HG02981 (cell line): Measurements from ENCODE around the gene NECTIN1.

Experiments
- ATAC-seq: cut with Tn5 transposase; IDR thresholded peaks from one replicate; pipeline ENCODE4 v1.9.1; 2021; ENCODE audit warnings: mild to moderate bottlenecking, moderate library complexity; ENCODE audit not compliant: unreplicated experiment

NECTIN1 gene

DNA sequence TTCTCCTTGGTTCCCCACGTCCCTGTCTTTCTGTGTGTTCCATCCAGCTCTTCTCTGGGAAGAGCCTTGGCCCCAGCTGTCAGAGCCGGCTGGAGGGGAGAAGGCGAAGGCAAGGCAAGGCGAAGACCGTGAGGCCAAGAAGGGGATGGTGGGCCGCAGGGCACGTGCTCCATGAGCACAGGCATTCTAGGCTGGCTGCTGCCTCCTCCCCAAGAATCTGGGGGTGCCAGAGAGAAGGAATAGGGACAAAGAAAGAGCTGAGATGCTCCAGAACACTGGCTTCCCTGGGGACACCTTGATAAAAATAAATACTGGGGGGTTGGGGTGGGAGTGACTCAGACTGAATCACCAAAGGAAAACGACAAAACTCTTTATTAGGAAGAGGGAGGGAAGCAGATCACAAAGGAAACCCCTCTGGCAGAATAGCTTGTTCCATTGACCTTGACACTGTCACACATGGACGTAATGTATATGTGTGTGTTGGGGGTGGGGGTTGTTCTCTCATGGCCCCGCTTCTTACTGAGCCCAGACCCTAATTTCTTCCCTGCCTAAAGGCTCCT is 52.5 kb downstream of the NECTIN1 start:
- no peak for ATAC-seq

DNA sequence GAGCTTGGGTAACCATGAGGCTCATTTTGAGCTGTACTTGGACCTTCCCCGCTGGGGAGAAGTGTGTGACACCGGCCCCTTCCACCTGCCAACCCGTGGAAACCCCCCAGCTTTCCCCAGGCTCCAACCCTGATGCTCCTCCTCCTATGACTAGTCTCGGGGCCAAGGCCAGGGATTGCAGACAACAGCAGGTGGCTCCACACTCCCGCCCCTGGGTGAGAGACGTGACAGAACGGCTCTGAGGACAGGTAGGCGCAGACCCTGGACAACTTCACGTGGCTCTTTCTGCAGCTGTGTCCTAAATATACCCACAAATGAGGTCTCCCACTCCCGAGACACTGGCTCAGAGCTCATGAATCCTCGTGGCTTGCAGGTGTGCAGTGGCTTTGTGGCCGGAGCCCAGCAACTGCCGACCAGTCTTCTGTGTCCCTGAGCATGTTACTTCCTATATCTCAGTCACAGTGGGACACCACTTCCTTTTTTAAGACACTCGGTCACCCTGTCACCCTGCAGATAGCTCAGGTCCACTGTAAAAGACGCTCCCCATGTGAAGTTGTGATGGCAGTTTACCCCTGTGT is 55.2 kb downstream of the NECTIN1 start:
- ATAC-seq: peak; percentile 83

DNA sequence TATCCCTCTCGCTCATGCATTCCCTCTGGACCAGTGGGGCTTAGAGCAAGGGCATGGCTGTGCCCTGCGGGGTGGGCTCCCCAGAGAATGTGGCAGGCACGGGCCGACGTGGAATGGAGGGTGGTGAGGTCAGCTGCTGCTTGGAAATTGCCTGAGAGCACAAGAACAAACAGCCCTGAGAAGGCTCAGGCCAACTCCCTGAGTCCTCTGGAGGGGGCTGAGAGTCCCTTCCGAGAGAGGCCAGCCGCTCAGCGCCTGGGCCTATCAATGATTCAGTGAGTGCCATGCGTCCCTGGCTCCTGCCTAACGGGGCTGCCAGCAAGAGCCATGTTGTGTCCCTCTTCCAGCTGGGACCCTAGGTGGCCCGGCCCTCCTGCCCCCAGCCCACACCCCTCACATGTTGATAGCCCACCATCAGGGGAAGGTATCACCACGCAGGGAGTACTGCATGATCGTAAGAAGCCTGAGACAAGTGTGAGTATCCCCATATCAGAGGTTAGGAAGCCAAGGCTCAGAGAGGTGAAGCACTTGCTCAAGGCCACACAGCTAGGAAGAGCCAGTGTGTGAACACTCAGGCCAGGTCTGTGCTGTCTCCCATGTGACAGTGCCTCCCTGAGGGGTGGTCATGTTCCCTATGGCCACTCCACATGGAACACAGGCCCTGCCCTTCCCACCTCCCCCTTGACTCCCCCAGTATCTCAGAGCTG is 55.8 kb downstream of the NECTIN1 start:
- ATAC-seq: no peak

DNA sequence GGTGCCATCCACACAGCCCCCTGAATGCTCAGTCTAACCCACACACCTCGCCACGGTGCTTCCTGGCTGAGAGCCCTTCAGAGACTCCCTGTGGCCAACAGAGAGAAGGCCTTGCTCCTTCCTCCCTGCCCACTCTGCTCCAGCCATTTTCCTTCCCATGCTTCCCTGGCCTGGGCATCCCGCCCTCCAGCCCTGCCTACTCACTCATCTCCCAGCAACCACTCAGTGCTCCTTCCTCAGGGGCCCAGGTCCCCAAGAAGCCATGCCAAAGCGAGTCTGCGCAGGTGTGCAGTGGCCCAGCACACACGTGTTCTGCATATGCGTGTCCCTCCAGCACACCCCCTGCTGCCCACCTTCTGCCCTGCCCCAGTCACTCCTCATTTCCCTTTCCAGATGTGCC is 56.4 kb downstream of the NECTIN1 start:
- no peak for ATAC-seq

DNA sequence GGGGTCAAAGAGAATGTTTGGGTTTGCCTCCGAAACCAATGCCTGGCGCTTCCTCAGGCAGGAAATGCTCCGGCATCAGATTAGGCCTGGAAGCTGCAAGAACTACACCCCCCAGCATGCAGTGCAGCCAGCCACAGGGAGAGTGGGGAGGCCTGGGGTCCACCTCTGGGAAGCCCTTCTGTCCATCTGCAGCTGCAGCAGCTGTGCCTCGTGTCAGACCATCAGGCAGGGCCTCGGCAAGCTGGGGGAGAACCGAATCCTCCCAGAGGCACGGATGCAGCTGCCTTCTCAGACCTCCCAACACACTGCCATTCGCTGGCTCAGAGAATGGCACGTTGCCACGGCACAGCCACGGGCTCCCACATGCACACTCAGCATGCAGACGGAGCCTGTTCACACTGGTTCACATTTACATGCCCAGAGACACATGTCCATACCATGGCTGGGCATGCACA is 57.4 kb downstream of the NECTIN1 start:
- ATAC-seq: no peak

DNA sequence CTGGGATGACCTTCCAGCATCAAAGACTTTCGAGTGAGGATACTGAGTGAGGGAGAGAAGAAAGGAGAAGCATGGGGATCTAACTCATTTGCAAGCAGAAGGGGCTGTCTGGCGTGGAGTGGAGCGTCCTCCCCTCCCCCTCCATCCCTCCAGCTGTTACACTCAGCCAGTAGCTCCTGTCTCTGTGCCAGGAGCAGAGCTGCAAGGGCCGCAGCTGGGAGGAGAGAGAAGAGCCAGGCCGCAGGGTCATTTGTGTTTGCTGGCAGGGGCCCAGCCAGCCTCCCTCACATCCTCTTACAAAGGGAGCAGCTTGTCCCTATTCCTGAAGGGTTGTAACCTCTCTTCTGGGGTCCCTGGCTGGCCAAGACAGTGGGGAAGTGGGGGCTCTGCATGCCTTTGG is 57.9 kb downstream of the NECTIN1 start:
- ATAC-seq: no peak

DNA sequence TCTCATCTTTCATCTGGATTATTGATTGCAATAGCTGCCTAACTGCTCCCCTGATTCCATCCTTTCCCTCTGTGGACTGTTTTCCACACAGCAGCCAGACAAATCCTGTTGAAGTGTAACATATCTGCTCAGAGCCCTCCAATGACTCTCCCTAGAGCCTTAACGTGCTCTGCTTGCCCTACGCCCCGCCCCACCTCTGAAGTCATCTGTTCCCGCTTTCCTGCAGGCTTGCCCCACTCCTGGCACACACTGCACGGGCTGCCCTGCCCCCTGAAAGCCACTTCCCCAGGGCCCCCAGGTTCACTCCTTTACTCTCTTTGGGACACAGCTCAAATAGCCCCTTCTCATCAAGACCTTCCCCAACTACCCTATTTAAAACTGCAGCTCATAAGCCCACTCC is 59.5 kb downstream of the NECTIN1 start:
- no peak for ATAC-seq

DNA sequence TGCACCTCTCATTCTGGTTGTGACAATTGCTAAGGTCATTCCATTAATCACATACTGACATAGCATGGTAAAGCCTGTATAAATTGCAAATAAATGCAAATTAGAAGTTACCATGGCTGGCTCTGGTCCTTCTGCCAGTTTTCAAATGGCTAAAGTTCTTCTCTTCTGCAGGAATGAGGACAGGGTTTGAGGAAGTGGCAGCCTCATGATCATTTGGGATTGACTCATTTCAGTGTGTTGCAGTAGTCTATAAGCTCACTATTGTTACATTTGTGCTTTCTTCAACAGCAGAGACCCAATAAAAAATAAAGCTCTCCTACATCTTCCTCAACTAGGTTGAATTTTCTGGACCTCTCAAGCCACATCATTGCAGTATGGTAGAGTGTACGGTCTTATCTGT is 60.3 kb downstream of the NECTIN1 start:
- no peak for ATAC-seq

DNA sequence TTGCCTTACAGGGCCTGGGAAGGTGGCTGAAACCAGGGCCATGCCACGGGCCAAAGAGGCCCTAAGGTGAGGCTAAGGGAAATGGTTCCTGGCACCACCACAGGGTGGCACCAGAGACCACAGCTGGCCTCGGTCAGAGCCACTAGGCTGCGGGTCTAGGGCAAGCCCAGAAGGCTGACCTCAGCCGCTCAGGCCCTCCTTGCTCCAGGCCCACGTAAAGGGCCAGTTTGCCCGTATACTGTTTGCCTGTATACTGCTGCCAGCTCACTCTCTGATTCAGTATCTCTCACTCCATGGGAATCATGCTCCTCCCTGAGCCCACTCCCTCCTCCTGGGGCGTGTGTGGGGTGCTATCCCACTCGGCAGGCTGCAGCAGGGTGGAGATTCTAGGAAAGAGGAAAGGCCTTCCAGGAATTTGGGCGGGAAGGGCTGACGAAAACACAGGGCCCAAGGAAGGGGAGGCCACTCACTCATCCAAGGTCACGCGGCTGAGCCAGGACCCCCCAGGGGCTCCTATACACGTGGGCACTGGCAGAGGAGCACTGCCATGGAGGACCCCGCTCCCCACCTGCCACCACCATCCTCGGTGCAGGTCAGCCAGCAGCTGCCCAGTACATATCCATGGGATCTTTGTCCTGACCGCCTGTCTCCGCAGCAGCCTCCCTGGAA is 62.4 kb downstream of the NECTIN1 start:
- ATAC-seq: peak; percentile 79

DNA sequence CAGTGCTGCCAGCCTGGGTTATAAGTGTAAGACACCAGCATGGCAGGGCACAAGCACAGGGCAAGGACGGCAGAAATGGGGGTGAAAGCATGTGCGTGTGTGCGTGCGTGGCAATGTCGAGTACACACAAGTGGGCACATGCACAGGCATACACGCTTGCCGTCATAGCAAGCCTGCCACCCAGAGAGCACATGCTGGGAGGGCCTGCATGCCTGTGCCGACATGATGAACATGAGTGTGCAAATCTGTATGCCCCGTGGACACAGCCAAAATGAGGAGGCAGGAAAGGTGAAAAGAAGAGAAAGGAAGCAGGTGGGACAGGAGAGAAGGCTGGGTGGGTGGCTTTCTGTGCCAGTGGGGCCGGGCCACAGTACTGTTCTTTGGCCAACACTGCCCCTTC is 62.9 kb downstream of the NECTIN1 start:
- ATAC-seq: no peak

DNA sequence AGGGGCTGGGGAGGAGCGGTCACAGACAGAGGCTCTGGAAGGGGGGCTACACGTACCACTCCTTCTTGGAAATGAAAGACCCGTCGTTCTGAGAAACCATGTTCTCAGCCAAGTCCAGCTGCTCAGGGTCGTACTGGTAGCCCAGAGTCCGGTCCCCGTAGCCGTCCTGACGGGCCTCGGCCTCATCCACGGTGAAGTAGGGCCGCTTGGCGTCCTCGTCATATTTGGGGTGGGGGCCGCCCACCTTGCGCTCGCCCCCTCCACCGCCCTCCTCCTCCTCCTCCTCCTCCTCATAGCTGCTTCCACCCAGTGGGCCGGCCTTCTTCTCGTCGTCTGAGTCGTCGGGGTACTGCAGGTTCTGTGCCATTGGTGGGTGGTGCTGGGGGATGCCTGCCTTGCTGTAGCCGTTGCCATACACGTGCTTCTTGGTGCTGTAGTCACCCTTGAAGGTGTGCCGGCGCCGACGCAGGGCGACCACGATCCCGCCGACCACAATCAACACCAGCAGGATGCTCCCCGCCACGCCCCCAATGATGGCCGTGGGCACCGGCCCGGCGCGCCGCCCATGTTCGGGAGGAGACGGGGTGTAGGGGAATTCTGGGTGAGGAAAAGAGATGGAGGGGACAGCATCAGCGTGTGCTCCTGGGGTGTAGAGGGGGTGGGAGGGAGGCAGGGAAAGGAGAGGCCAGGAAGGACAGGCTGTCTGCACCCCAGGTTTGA is 64.1 kb downstream of the NECTIN1 start:
- no peak for ATAC-seq

DNA sequence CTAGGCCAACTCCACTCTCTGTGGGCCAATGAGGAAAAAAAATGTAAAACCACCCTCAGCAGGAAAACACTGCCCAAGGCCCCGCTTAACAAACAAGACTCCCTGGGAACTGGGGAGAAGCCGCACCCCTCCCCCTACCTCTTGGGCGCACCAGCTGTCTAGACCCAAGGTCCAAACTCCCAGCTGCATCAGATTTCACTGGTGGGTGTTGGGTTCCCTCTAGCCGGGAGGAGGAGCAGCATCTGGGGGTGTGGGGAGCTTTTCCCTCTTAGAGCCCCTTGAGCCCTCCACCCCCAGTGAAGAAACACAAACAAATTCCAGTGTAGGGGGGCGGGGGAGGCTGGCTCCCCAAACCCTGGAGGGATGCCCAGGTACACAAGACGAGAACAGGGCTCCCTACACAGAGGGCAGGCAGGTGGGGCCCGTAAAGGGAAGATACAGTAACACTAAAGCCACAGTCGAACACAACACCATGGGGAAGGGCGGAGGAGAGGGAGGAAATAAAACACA is 64.9 kb downstream of the NECTIN1 start:
- ATAC-seq: no peak

DNA sequence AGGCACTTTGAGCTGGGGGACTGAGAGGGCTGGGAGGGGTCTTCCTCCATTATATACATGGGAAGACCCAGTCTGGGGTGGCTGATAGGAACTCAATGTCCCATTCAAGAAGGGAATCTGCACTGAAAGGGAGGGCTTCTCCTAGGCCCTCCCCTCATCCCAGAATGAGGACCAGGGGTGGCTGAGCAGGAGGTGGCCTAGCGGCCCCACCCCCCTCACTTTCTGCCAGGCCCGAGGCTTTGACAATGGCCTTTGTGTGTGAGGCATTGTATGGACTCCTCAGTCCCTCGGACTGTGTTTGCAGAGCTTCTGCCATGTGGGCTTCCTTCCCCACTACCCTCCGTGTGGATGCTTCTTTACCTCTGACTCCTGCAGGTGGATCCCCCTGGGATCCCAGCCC is 65.7 kb downstream of the NECTIN1 start:
- ATAC-seq: no peak

DNA sequence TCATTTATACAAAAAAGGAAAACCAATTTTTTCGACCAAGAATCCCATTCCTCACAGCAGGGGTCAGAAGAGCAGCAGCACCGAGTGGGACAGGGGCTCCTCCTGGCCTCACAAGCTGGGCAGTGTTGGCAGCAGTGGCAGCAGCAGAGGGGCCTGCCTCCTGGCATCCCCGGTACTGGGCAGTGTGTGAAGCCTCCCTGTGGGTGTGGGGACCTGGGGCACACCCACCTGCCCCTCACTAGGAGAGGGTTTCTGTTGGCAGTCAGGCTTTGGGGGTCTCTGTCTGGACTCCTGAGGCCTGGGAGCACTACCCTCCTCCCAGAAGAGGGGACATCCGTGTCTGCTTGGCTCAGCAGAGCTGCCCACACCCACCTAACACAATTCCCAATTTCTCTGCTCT is 67.8 kb downstream of the NECTIN1 start:
- no peak for ATAC-seq

DNA sequence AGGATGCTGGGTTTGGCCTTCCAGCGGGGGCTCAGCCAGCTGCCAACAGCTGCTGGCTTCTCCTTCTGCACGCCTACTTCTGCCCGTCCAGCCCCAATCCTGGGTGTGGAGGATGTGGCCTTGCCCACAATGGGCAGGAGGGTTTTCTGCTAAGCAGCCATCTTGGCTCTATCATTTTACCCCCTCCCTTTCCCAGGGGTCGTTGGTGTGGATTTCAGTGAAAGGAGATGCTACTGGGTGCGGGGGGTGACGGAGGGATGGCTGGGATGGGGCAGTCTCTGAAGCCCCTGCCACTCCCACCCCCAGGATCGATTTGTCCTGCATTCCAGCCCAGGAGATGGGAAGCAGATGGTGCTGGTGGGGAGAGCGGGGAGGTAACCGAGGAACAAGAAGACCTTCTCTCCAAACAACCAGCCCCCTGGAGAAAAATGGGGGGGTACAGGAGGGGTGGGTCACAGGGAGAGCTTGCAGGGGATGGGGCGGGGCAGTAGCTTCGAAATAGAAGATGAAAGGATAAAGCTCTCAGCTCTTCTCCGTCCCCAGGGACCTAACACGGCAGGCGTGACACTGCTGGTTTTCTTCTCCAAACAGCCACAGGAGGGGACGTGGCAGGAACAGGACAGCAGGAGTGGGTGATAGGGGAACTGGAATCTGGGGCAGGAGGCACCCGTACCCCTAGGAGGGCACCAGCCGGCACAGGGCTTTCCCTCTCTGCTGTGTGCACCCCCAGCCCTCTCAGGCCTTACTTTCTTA is 68.9 kb downstream of the NECTIN1 start:
- ATAC-seq: no peak

DNA sequence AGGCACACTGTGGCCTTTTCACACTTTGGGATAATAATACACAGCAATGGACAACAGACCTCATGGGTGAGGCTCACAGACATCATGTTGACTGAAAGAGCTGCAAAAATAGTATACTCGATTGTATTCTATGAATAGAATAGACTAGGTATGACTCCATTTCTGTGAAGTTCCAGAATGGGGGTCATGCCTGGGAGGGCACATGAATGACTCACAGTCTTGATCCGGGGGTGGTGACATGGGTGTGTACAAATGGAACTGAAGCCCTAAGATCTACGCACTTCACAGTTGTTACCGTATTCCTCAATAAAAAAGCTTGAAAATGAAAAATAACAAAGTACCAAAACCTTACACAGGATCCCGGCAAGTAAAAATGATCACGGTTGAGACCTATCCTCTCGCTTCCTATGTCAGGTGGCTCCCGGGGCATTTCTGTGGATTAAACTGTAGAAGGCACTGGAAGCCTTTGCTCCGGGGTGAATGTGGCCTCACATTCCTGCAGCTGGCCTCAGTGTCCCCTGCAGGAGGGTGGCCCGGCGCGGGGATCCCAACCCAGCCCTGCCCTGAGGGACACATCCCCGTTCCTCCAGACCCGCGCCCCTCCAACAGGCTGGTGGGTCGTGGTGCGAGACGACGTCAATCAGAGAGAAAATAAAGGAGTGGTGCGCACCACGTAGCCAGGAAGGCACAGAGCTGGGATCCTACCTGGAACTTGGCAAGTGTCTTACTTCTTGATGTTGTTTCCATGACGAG is 75.9 kb downstream of the NECTIN1 start:
- ATAC-seq: no peak

DNA sequence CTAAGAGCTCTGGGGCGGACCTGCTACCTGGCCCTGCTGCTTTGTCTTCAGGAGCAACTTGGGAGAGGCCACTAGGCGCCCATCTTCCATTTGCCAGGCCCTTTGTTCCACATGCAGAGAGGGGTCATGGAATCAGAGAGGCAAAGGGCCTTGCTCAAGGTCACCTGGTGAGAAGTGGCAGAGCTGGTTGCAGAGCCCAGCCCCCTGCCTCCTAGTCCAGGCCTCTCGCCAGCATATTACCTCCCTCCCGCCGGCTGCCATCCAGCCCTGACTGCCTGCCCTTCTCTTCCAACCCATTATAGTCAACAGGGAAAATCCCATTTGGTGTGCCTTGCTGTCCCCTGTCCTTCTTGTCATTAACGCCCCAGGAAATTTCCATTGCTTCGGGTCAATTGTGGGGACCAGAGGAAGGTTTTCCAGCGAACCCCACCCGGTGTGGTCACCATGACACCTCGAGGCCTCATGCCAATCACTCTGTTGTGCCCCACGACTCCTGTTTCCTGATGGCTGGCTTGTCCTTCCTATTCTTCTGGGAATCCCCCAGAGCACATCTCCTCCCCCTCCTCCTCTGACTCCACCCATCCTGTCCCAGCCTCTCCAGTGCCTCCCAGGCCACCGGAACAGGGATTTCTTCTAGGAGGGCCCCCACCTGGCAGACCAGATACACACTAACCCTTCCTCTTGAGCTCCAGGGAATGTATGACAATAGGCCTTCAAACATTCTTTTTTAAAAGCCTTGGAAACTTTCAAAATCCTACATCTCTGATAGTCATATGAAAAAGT is 77.0 kb downstream of the NECTIN1 start:
- no peak for ATAC-seq

DNA sequence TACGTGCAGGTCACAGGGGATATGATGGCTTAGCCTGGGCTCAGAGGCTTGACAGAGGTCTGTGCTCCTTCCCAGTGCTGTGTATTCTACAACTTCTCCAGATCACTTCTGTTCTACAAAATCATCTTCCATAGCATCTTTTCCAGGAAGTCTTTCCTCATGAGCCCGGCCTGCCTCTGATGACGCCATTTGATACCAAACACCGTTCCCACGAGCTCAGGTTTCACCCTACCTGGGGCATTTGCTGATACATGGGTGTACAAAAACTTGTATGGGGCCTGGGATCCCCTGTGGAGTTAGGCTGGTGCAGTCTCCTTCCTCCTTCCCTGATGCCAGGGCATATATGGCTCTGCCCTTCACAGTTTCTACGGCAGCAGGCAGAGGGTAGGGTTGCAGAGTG is 78.7 kb downstream of the NECTIN1 start:
- no peak for ATAC-seq

DNA sequence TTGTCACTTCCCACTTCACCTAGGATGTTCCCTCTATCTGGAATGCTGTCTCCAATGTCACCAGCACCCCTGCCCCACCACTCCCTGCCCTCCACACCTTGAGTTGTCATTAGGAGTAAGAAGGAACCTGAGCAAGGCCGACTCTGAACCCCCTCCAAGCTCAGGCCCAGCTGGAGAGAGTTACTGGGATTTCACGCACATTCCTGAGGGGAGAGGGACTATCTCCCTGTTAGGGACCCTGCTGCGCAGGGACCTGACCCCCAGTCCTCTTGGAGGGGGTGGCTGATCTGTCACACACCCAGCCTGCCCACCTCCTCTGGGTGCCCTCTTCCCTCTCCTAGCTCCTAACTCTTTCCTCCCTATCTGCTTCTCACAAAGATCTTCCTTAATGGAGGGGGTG is 81.7 kb downstream of the NECTIN1 start:
- ATAC-seq: no peak
